ENCODE data around the gene APOBEC4.

The APOBEC4 gene

GRCh38 chr1:183674886-183675285 is 21.8 kb upstream of the APOBEC4 start:
- no peak for DNase-seq (ENCODE audit: low read depth in 2 of 2)
- TF ChIP-seq CTCF (IDR thresholded peaks at IDR 0.05; ENCODE audit: low read depth, low read length) = no peak
- H3K4me3 ChIP-seq (replicated peaks in 1 of 2; ENCODE audit: low read depth in 2 of 2, low read length in 2 of 2) = no peak overlapping the region

GRCh38 chr1:183674339-183674738 is 21.2 kb upstream of the APOBEC4 start:
- no peak for TF ChIP-seq CTCF (IDR thresholded peaks at IDR 0.05; ENCODE audit: low read depth, low read length)
- H3K4me3 ChIP-seq (replicated peaks in 1 of 2; ENCODE audit: low read depth in 2 of 2, low read length in 2 of 2) = no peak overlapping the region
- DNase-seq (ENCODE audit: low read depth in 2 of 2) = peak; percentile 44 to 72

- no peak for DNase-seq (ENCODE audit: low read depth in 2 of 2)
- no peak for TF ChIP-seq CTCF (IDR thresholded peaks at IDR 0.05; ENCODE audit: low read depth, low read length)
- no peak overlapping the region for H3K4me3 ChIP-seq (replicated peaks in 1 of 2; ENCODE audit: low read depth in 2 of 2, low read length in 2 of 2)
These were observed 20.6 kb upstream of the APOBEC4 start for GRCh38 chr1:183673605-183674323.

GRCh38 chr1:183670169-183670568 is 17.1 kb upstream of the APOBEC4 start:
- H3K4me3 ChIP-seq (replicated peaks in 1 of 2; ENCODE audit: low read depth in 2 of 2, low read length in 2 of 2) = no peak overlapping the region
- no peak for TF ChIP-seq CTCF (IDR thresholded peaks at IDR 0.05; ENCODE audit: low read depth, low read length)
- DNase-seq (ENCODE audit: low read depth in 2 of 2) = no peak

- DNase-seq (ENCODE audit: low read depth in 2 of 2) = no peak
- no peak for TF ChIP-seq CTCF (IDR thresholded peaks at IDR 0.05; ENCODE audit: low read depth, low read length)
- H3K4me3 ChIP-seq (replicated peaks in 1 of 2; ENCODE audit: low read depth in 2 of 2, low read length in 2 of 2) = no peak overlapping the region
These were observed 3.2 kb upstream of the APOBEC4 start for GRCh38 chr1:183656355-183656754.

GRCh38 chr1:183655562-183656075 is 2.5 kb upstream of the APOBEC4 start:
- peak; percentile 76 for TF ChIP-seq CTCF (IDR thresholded peaks at IDR 0.05; ENCODE audit: low read depth, low read length)
- H3K4me3 ChIP-seq (replicated peaks in 1 of 2; ENCODE audit: low read depth in 2 of 2, low read length in 2 of 2) = no peak overlapping the region
- DNase-seq (ENCODE audit: low read depth in 2 of 2) = peak; percentile 89 to 90
